GM20431 (cell line): ENCODE data around the gene RGS6.
"Not testable (repeated sequence)": the region's sequence is repeated elsewhere in the genome, so short reads cannot be mapped to it uniquely, and the experiment has no call there.

Experiments
- in situ Hi-C: fragments of 300-500 bp; cut with MseI, MboI; formaldehyde crosslinking; loops from one replicate; pipeline ENCODE4 v1.15.0; 2020; ENCODE audit warnings: low sequenced_read_pairs; ENCODE audit not compliant: unreplicated experiment

RGS6 gene

DNA sequence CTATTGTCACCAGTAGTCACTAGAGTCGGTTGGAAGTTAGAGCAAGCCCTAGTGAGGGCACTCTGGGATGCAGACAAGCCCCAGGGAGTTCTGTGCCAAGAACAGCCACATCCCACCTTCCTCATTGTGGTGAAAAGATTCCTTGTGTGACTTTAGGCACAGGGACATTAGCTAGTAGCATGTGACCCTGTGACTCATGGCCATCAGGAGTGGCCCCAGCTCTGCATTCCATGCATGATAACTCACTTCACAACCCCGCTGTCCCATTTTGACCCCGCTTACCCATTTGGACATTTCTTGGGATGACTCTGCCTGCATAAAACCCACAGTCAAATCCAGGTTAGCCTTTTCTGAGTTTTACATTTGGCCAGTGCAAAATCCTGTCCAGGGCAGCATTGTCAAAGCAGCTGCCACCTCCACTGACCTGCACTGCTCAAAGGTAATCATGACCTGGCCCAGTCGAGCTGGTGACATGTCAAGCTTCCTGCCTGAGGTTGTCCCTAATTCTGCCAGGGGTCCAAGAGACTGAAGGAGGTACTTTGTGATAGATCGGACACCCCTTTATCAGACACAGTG is 531.1 kb downstream of the RGS6 start:
- in situ Hi-C loops = no loop called here

DNA sequence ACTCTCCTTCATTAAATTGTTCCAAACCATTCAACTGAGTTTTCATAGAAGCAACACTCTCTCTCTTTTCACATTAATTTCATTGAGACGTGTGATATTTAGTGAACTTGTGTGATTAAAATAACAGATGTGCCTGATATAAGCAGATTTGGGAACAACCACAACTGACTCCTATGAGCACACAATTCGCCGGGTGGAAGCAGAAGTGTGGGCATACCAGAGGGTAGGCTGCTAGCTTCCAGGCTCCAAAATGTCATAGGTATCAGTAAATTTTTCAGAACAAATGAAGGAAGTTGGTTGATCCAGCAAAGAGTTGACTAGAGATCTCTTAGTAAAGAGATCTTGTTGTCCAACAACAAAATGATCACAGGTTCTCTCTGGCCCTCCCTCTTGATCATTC is 532.0 kb downstream of the RGS6 start:
- in situ Hi-C loops = no loop called here

DNA sequence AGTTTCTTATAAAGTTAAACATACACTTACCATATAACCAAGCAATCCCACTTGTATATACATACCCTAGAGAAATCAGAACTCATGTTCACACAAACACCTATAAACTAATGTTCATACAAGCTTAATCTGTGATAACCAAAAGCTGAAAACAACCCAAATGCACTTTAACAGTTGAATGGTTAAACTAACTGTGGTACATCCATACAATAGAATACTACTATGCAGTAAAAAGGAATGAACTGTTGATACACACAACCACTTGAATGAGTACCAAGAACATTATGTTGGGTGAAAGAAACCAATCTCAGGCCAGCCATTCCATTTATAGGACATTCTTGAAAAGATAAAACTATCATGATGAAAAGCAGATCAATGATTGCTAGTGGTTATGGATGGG is 534.1 kb downstream of the RGS6 start:
- in situ Hi-C loops = no loop called here

DNA sequence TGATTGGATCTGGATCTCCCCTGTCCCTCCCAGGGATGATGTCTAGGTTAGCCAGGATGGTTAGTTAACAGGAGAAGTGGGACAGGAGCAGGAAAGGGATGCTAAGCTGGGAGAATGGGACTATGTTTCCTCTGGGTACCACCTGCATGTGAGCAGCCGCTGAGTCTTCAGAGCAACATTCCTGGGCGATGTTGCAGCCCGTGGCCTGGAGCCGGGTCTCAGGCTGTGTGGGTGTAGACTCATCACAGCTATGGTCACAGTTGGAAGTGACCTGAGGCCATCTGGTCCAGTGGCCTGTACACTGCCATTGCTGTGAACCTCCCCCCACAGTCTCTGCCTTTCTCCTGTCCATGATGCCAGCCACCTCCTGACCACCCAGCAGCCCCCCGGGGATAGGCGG is 539.1 kb downstream of the RGS6 start:
- in situ Hi-C loops = no loop called here

DNA sequence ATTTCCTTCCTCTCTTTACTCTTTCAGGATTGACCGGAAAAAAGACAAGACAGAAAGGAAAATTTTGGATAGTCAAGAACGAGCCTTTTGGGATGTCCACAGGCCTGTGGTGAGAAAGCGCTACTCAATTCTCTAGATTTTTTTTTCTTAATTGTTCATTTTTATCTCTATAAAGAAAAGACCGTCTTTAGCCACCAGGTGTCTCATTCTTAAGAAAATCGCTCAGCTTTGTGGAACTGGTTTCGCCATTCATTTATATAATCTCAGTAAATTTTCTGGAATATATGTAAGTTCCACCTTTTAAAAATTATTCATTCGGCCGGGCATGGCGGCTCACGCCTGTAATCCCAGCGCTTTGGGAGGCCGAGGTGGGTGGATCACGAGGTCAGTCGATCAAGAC is 540.6 kb downstream of the RGS6 start:
- in situ Hi-C loops = no loop called here

DNA sequence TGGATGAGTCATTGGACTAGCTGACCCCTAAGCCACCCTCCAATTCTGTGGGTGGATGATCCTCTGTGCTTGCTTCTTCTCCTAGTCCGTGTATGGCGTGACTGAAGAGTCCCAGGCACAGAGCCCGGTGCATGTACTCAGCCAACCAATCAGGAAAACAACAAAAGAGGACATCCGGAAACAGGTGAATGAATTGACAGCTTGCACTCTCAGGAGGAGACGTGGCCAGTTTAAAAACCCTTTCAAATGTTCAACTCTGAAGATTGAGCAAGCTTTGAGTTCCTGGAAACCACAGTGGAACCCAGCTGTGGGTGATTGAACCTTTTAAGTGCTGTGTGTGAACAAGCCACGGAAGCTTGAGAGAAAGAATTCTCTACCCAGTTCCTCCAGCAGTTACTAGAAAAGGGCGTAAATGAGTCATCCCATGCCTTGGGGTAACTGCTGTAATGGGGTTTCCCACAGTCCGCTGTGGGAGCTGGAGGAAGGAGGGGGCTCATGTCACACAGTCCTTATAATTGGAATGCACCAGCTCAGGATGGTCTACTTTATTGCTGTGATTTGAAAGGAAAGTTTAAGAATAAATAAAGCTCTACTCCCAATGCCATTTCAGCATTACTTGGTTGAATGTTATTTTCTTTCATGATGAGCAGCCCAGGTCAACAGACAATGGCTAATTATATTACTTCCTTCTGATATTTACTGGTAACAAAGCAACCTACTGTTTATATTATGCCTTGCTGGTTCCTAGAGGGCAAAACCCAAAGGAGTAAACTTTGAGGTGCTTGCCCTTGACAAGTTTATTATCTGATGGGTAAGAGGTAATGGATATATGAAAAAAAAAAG is 544.6 kb downstream of the RGS6 start:
- in situ Hi-C loops = no loop called here

DNA sequence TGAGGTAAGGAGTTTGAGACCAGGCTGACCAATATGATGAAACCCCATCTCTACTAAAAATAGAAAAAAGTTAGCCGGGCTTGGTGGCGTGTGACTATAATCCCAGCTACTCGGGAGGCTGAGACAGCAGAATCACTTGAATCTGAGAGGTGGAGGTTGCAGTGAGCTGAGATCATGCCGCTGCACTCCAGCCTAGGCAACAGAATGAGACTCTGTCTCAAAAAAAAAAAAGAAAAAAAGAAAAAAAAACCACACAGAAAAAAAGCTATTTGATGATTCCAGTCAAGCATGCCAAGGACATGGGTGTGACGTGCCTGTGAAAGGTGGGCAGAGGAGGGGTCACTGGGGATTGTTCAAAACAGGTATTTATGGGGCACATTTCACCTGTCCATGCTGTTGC is 545.3 kb downstream of the RGS6 start:
- in situ Hi-C loops = not testable (repeated sequence)

DNA sequence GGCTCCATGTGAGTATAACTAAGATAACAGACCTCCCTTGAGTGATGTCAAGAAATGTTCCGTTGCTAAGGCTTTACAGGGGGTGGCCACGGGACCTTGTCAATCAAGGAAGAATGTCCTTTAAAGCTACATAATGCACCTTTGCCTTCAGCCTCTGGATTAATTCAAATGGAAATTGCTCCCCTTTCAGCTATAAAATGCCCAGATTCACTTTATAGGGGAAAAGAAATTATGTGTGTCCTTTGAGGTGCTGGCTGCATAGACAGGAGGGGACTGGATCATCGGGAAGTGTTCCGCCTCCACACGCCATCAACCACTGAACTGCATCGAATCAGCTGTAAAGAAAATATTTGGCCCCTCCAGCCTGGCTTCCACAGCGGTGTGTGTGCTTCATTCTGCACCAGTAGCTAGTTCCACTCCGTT is 546.3 kb downstream of the RGS6 start:
- in situ Hi-C loops = no loop called here

DNA sequence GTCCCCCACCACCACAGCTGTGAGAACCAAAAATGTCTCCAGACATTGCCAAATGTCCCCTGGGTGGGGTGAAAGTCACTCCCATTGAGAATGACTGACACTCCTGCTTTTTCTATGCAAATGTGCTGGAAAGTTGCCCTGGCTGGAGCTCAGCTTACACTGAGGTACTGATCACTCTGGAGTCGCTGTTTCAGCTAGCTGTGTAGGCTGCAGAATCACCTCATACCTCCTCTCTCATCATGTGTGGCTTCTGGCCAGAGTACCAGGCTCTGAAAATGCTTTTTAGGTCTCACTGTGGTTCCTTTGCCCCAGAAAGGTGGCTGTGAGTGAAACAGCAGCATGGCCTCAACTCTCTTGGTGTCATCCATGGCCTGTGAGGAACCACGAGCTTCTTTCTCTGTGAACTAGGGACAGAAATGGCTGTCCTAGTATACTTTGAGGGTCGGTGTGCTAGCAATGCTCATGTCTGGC is 547.3 kb downstream of the RGS6 start:
- in situ Hi-C loops = no loop called here

DNA sequence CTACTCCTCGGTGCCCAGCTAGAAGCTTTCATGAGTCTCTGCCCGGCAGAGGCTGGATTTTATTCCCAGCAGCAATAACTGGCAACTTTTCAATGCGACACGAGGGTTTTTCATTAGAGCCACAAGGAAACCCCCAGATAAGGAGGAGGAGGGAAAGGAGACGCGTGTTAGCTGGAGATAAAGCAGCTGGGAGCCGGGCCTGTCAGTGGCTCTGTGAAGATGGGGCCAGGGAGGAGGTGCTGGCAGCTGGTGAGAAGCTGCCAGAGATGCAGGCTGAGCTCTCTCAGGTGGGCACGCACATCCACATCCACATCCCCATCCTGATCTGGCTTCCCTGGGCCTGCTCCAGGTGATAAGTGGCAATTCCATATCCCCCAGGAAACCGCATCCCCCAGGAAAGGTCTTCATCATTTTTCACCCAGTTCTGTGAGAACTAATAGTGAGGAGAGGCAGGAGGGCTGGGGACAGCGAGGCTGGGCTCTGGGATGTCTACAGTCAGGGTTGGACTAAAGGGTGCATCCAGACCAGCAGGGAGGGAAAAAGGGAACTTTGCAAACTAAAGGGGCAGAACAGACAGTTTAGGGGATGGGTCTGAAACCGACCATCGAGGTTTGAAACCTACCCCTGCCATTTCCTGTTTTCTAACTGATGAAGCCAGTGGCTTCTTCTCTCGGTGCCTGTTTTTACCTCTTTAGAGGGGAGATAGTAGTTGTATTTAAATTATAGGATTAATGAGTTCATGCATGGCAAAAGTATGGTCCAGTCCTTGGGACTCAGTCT is 548.4 kb downstream of the RGS6 start:
- in situ Hi-C loops = no loop called here

DNA sequence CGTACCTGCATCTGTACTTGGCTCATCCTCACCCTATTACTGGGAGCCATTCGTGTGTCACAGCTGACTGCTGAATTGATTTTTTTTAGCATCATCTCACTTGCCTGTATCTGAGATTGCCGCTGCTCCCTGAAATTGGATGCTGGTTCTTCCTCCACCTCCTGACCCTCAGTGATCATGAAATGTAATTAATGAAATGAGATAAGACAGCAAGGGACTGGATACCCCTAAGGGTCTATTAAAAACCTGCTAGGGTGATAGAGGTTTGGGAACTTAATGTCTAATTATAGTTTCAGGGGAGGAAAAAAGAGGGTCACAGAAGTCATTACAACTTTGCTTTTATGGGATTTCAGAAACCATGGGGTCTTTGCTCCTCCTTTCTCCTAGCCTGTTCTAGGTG is 551.1 kb downstream of the RGS6 start:
- in situ Hi-C loops = no loop called here

DNA sequence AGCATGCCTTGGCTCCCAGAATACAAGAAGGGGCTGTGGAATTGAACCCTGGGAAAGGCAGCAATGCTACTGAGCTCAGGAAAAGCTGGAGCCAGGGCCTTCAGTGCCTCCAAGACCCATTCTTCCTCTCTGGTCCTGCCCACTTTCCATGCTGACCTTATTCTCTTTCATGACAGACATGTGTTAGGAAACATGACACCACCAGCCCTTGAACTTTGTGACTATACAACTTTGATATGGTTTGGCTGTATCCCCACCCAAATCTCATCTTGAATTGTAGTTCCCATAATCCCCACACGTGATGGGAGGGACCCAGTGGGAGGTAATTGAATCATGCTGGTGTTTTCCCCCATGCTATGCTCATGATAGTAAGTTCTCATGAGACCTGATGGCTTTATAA is 553.5 kb downstream of the RGS6 start:
- in situ Hi-C loops = no loop called here

DNA sequence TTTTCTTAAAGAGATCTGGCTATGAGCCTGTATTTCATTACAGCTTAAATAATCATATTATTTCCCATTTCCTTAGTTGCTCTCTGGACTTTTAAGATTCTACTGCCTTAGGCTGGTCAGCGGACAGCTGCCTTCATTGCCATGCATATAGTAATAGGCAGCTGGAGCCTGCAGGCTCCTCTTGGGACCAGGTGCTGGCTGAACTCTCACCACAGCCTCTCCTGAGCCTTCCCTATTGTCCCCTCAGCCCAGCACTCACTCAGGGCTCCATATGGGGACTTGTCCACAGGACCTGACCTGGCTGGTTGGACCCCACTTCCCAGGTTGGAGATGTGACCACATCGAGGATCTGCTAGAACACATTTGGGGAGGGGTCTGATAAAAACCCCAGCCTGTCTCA is 556.3 kb downstream of the RGS6 start:
- in situ Hi-C loops = no loop called here

DNA sequence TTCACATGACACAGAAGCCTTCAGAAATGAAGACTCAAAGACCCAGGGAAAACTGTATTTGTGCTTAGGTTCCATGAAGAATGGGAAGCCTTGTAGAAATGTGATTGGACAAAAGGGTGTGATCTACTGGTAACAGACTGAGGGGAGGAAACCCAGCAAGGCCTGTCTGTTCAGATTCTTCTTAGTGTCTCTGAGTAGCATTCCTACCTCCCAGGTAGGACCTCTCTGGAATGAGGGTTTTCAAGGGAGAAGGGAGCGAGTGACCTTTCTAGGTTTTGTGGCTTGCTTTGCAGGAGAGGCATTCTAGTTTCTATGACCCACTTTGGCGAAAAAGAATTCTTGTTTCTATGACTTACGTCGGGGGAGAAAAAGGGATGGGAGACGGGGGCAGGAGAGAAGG is 560.0 kb downstream of the RGS6 start:
- in situ Hi-C loops = no loop called here

DNA sequence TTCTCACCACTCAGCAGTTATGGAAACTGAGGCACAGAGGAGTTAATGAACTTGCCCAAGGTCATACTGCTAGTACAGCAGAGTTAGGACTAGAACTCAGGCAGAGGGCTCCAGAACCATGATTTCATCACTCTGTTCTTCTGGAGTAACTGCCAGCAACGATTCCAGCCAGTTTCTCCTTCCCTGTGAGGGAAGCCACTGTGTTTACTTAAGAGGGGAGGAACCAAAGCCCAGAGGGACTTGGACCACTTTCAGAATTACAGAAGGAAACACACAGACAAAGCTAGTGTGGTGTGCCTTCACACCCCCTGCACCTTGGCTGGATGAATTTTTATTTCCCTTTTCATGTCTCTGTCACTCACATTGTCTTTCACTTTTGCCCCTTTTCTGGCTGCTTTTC is 563.4 kb downstream of the RGS6 start:
- in situ Hi-C loops = no loop called here

DNA sequence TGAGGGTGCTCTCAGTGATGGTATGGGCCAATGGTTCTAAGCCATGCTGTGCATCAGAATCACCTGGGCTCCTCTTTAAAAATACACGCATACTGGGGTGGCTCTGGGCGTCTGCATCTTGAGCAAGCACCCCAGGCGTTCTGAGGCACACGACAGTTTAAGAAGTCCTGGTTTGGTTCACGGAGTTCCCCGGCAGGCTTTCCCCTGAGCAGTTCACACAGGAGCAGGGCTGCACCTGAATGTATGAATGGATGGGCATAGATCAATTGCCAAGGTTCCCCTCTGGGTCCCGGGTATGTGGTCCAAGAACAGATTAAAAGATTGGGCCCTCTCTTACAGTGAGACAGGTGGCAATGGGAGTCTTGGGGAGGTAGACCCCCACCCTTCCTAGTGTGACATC is 566.4 kb downstream of the RGS6 start:
- in situ Hi-C loops = no loop called here

DNA sequence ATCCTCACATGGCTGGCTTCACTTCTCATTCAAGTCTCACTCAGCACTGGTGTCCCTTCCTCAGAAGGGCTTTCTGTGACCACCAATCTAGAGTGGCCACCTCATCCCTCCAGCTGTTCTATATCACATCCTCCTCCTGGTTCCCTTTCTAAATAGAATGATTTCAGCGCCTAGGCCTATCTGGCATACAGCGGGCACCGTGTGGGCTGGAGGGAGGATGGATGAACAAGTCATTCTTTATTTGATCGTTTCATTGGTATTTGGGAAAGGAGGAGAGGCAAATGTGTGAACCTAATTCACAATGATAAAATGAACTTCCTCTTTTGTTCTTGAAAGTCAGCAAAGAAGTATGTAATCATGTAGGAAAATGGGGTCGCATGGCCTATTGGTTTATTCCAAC is 567.5 kb downstream of the RGS6 start:
- in situ Hi-C loops = no loop called here

DNA sequence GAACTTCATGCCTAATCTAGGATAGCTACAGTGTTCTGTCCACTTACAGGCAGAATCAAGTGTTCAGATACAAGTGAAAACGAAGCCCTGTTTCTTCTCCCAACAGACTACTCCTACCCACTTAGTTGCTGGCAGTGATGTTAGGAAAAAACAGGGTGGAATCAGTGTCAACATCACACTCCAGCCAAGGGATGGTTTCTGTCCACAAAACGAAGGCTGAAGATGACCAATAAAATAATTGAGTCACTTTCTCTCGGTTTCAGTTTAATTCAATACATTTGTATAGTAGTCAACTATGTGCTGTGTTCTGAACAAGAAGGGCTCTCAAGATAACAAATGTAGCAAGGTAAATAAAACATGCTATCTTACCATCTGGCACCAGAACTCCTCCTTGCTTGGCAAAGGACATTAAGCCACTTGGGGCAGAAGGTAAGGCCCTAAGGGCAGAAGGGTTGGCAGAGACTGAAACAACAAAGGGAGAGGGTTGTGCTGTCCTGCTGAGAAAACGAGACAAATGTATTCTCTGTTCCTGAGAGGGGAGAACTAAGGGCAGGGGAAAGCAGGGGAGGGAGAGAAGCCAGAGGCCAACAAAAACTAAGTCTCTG is 568.1 kb downstream of the RGS6 start:
- in situ Hi-C loops = no loop called here

DNA sequence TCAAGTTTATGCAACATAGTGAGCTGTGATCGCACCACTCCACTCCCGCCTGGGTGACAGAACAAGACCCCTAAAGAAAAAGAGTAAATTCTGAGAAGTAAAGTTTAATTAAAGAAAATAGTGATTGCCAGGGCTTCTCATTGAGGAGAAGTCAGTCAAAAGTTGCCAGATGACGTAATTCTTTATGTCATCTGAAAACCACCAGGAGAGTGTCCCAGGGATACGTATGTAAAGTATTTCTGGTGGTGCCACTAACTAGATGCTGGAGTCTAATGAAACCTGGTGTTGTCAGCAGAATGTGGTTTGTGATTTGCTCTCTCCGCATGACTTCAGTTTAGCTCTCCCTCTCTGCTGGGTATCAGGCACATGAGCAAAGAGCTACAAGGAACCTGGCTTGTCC is 569.2 kb downstream of the RGS6 start:
- in situ Hi-C loops = no loop called here

DNA sequence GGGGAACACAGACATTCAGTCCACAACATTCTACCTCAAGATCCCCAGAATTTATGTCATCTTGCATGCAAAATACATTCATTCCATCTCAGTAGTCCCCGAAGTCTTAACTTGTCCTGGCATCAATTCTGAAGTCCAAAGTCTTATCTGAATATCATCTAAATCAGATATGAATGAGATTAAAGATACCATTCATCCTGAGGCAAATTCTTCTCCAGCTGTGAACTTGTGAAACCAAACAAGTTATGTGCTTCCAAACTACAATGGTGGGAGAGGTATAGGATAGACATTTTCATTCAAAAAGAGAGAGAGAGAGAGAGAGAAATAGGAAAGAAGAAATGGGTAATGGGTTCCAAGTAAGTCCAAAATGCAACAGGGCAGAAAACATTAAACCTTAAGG is 571.0 kb downstream of the RGS6 start:
- in situ Hi-C loops = no loop called here
